HG02943 (cell line): ENCODE results near the gene FKBP2.
A peak's percentile ranks its signal among the peaks of the same experiment; 100 is the strongest.

Source experiments
- ATAC-seq: cut with Tn5 transposase; IDR thresholded peaks from one replicate; pipeline ENCODE4 v1.9.1; 2021; ENCODE audit warnings: mild to moderate bottlenecking, low read depth, moderate library complexity; ENCODE audit not compliant: unreplicated experiment

Gene FKBP2

GRCh38 chr11:64278576-64279190 lies 37.8 kb downstream of the FKBP2 start:
- no peak for ATAC-seq

- no peak for ATAC-seq
Measured at GRCh38 chr11:64281957-64282770, 41.3 kb downstream of the FKBP2 start.

GRCh38 chr11:64283092-64283491 lies 42.2 kb downstream of the FKBP2 start:
- ATAC-seq: no peak

- ATAC-seq: peak; percentile 64
Measured at GRCh38 chr11:64284048-64284961, 43.4 kb downstream of the FKBP2 start, which contains the start of gene BAD. Gene BAD, minus strand, starts transcription at chr11:64284665. Its CDS starts 297 bp downstream, at chr11:64284368.

- ATAC-seq: peak; percentile 65
Measured at GRCh38 chr11:64284962-64285884, 44.3 kb downstream of the FKBP2 start, which contains the start of gene GPR137. Gene GPR137, plus strand, starts transcription at chr11:64285848. Its CDS starts 677 bp downstream, at chr11:64286525.

- ATAC-seq: no peak
Measured at GRCh38 chr11:64285885-64286800, 45.2 kb downstream of the FKBP2 start.

- no peak for ATAC-seq
Measured at GRCh38 chr11:64286801-64287159, 45.9 kb downstream of the FKBP2 start.

- no peak for ATAC-seq
Measured at GRCh38 chr11:64287676-64288352, 46.9 kb downstream of the FKBP2 start.

- no peak for ATAC-seq
Measured at GRCh38 chr11:64288353-64288750, 47.5 kb downstream of the FKBP2 start.

GRCh38 chr11:64289002-64289564 lies 48.2 kb downstream of the FKBP2 start:
- ATAC-seq: no peak

GRCh38 chr11:64290352-64291261 lies 49.7 kb downstream of the FKBP2 start:
- no peak for ATAC-seq

GRCh38 chr11:64291262-64291751 lies 50.4 kb downstream of the FKBP2 start, which contains the start of gene KCNK4:
Gene KCNK4, plus strand, starts transcription at chr11:64291302. Its CDS starts 1,717 bp downstream, at chr11:64293019.
- ATAC-seq: no peak

- no peak for ATAC-seq
Measured at GRCh38 chr11:64291752-64292459, 51.0 kb downstream of the FKBP2 start.

- no peak for ATAC-seq
Measured at GRCh38 chr11:64292460-64293254, 51.8 kb downstream of the FKBP2 start.
